Effector memory CD4-positive, alpha-beta T cell (primary cell): ENCODE data around the gene KCNQ5.

Source experiments
- DNase-seq, 3 donors: peaks; one replicate each; pipeline ENCODE4 v3.0.0-alpha.2; 2020
- H3K27ac ChIP-seq: 2 replicates; pipeline ENCODE4 v1.7.0; 2013; ENCODE audit warnings: mild to moderate bottlenecking, low read length, moderate library complexity; ENCODE audit not compliant: insufficient read depth, poor library complexity, severe bottlenecking
- H3K27me3 ChIP-seq: replicated peaks from 2 replicates; pipeline ENCODE4 v1.7.0; 2013; ENCODE audit warnings: mild to moderate bottlenecking, low read length; ENCODE audit not compliant: insufficient read depth, control insufficient read depth, poor library complexity, severe bottlenecking
- H3K36me3 ChIP-seq: 2 replicates; pipeline ENCODE4 v1.7.0; 2013; ENCODE audit warnings: mild to moderate bottlenecking, low read length, moderate library complexity; ENCODE audit not compliant: control insufficient read depth, insufficient read depth
- H3K4me1 ChIP-seq: 2 replicates; pipeline ENCODE4 v1.7.0; 2013; ENCODE audit warnings: low read length, mild to moderate bottlenecking; ENCODE audit not compliant: control insufficient read depth, insufficient read depth, poor library complexity, severe bottlenecking
- H3K4me3 ChIP-seq: 2 replicates; pipeline ENCODE4 v1.7.0; 2013; ENCODE audit warnings: low read length, low read depth, mild to moderate bottlenecking; ENCODE audit not compliant: insufficient read depth, poor library complexity, severe bottlenecking
- H3K9me3 ChIP-seq: 2 replicates; pipeline ENCODE4 v1.7.0; 2013; ENCODE audit warnings: mild to moderate bottlenecking, low read length, moderate library complexity; ENCODE audit not compliant: control insufficient read depth

Gene KCNQ5

GRCh38 chr6:73041051-73041450 lies 419.2 kb downstream of the KCNQ5 start:
- DNase-seq: no peak
- no peak overlapping the region for H3K4me3 ChIP-seq
- H3K27ac ChIP-seq: no peak overlapping the region
- H3K4me1 ChIP-seq: no peaks in the 10 kb centered on the region
- H3K27me3 ChIP-seq: no peaks in the 10 kb centered on the region
- no peaks in the 10 kb centered on the region for H3K9me3 ChIP-seq
- no peaks in the 10 kb centered on the region for H3K36me3 ChIP-seq

- no peak overlapping the region for H3K27ac ChIP-seq
- H3K4me3 ChIP-seq: no peak overlapping the region
- H3K36me3 ChIP-seq: no peaks in the 10 kb centered on the region
- no peaks in the 10 kb centered on the region for H3K27me3 ChIP-seq
- no peaks in the 10 kb centered on the region for H3K4me1 ChIP-seq
- H3K9me3 ChIP-seq: no peaks in the 10 kb centered on the region
- no peak for DNase-seq
These were observed 421.0 kb downstream of the KCNQ5 start for GRCh38 chr6:73042892-73043291.

- H3K36me3 ChIP-seq: no peaks in the 10 kb centered on the region
- no peaks in the 10 kb centered on the region for H3K9me3 ChIP-seq
- H3K27ac ChIP-seq: no peak overlapping the region
- no peaks in the 10 kb centered on the region for H3K4me1 ChIP-seq
- no peak for DNase-seq
- H3K27me3 ChIP-seq: no peaks in the 10 kb centered on the region
- H3K4me3 ChIP-seq: no peak overlapping the region
These were observed 421.6 kb downstream of the KCNQ5 start for GRCh38 chr6:73043446-73043845.

- no peaks in the 10 kb centered on the region for H3K4me1 ChIP-seq
- DNase-seq: no peak
These were observed 423.7 kb downstream of the KCNQ5 start for GRCh38 chr6:73045609-73046008.

GRCh38 chr6:73047801-73048200 lies 425.9 kb downstream of the KCNQ5 start:
- Histone ChIP-seq H3K27ac (no peak overlapping the region), H3K27me3 (no peaks in the 10 kb centered on the region), H3K4me1 (no peaks in the 10 kb centered on the region), H3K4me3 (no peak overlapping the region), H3K36me3 (no peaks in the 10 kb centered on the region), H3K9me3 (no peaks in the 10 kb centered on the region)
- no peak for DNase-seq

More at GRCh38 chr6:73045609-73046008, 423.7 kb downstream of the KCNQ5 start:
- H3K9me3 ChIP-seq: no peaks in the 10 kb centered on the region
- H3K36me3 ChIP-seq: no peaks in the 10 kb centered on the region
- no peak overlapping the region for H3K4me3 ChIP-seq
- no peaks in the 10 kb centered on the region for H3K27me3 ChIP-seq
- H3K27ac ChIP-seq: no peak overlapping the region

- Histone ChIP-seq H3K9me3 (no peaks in the 10 kb centered on the region), H3K27ac (no peak overlapping the region), H3K36me3 (no peaks in the 10 kb centered on the region), H3K4me3 (no peak overlapping the region), H3K27me3 (no peaks in the 10 kb centered on the region), H3K4me1 (no peaks in the 10 kb centered on the region)
- DNase-seq: no peak
These were observed 428.2 kb downstream of the KCNQ5 start for GRCh38 chr6:73049971-73050594.

GRCh38 chr6:73050706-73051105 lies 428.8 kb downstream of the KCNQ5 start:
- H3K36me3 ChIP-seq: no peaks in the 10 kb centered on the region
- no peaks in the 10 kb centered on the region for H3K27me3 ChIP-seq
- no peaks in the 10 kb centered on the region for H3K4me1 ChIP-seq
- H3K4me3 ChIP-seq: no peak overlapping the region
- no peaks in the 10 kb centered on the region for H3K9me3 ChIP-seq
- no peak for DNase-seq
- no peak overlapping the region for H3K27ac ChIP-seq

GRCh38 chr6:73051147-73051546 lies 429.3 kb downstream of the KCNQ5 start:
- Histone ChIP-seq H3K27ac (no peak overlapping the region), H3K27me3 (no peaks in the 10 kb centered on the region), H3K36me3 (no peaks in the 10 kb centered on the region), H3K4me3 (no peak overlapping the region), H3K9me3 (no peaks in the 10 kb centered on the region), H3K4me1 (no peaks in the 10 kb centered on the region)
- no peak for DNase-seq

- Histone ChIP-seq H3K4me3 (no peak overlapping the region), H3K27ac (no peak overlapping the region), H3K36me3 (no peaks in the 10 kb centered on the region), H3K9me3 (no peaks in the 10 kb centered on the region), H3K4me1 (no peaks in the 10 kb centered on the region), H3K27me3 (no peaks in the 10 kb centered on the region)
- no peak for DNase-seq
These were observed 433.1 kb downstream of the KCNQ5 start for GRCh38 chr6:73054958-73055357.

GRCh38 chr6:73058736-73059135 lies 436.9 kb downstream of the KCNQ5 start:
- no peaks in the 10 kb centered on the region for H3K27me3 ChIP-seq
- H3K27ac ChIP-seq: no peak overlapping the region
- no peak overlapping the region for H3K4me3 ChIP-seq
- no peaks in the 10 kb centered on the region for H3K36me3 ChIP-seq
- no peaks in the 10 kb centered on the region for H3K4me1 ChIP-seq
- no peak for DNase-seq
- no peaks in the 10 kb centered on the region for H3K9me3 ChIP-seq
